GM10266 (cell line): Measurements from ENCODE around the gene ADAP1.

Experiments used
- DNase-seq: peaks from one replicate; pipeline ENCODE4 v3.0.0; 2012; ENCODE audit errors: extremely low spot score
- CTCF ChIP-seq: IDR thresholded peaks from 2 replicates; pipeline ENCODE4 v1.5.1; 2012; ENCODE audit warnings: mild to moderate bottlenecking, low read depth; ENCODE audit not compliant: control insufficient read depth, insufficient read depth; ENCODE audit errors: missing control alignments

The ADAP1 gene

GRCh38 chr7:886626-887487 is 67.6 kb downstream of the ADAP1 start:
- no peak for TF ChIP-seq CTCF

DNA sequence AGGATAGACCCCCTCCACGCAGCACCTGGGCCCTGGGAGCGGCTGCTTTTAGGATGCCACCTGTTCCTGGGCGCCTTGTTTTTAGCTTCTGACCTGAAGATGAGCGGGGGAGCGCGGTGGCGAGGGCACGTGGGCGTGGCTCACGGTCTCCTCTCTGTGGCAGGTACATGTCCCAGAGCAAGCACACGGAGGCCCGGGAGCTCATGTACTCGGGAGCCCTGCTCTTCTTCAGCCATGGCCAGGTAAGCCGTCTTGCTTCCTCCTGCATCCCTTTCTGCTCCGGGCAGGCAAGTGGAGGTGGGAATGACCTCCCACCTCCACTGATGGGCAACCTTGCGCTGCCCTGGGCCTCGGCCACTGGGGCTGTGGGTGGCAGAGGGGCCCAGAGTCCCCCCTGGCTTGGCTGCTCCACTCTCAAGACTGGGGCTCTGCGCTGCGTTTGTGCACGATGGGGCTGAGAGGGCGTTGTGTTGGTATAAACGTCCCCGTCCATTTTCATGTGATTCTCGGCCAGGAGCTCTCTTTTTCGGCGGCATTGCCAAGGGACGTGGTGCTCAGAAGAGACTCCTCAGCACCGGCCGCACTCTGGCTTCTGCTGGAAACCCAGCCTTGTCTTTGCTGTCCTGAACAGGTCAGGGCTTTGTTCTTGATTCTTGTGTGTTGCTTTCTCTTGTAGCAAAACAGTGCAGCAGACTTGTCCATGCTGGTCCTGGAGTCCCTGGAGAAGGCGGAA is 68.4 kb downstream of the ADAP1 start:
- no peak for TF ChIP-seq CTCF
- DNase-seq = no peak

More at GRCh38 chr7:886626-887487, 67.6 kb downstream of the ADAP1 start:
- no peak for DNase-seq

DNA sequence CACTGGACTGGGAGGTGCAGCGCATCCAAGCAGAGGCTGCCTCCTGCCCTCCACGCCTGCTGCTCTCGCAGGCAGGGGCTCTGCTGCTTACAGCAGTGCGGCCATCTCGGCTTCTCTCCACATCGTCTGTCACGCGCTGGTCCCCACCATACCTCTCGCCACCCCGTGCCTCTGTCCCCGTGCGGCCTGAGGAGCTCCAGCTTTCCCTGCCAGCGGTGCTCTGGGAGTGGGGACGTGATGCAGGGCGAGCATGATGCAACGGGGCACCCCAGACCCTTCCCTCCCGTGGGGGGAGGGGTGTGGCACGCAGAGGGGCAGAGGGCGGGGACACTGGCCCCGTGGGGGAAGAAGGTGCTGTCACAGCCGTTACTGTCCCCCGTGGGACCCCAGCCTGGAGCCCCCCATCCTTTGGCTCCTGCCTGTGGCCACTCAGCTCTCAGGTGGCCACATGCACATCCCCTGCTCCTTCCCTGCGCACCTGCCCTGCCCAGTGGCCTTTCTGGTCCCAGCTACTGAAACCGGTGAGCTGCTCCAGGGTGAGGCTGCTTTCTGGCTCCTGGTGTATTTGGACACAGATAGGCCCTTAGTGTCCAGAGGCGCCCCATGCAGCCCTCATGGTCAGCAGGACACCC is 69.1 kb downstream of the ADAP1 start:
- DNase-seq = no peak
- no peak for TF ChIP-seq CTCF

DNA sequence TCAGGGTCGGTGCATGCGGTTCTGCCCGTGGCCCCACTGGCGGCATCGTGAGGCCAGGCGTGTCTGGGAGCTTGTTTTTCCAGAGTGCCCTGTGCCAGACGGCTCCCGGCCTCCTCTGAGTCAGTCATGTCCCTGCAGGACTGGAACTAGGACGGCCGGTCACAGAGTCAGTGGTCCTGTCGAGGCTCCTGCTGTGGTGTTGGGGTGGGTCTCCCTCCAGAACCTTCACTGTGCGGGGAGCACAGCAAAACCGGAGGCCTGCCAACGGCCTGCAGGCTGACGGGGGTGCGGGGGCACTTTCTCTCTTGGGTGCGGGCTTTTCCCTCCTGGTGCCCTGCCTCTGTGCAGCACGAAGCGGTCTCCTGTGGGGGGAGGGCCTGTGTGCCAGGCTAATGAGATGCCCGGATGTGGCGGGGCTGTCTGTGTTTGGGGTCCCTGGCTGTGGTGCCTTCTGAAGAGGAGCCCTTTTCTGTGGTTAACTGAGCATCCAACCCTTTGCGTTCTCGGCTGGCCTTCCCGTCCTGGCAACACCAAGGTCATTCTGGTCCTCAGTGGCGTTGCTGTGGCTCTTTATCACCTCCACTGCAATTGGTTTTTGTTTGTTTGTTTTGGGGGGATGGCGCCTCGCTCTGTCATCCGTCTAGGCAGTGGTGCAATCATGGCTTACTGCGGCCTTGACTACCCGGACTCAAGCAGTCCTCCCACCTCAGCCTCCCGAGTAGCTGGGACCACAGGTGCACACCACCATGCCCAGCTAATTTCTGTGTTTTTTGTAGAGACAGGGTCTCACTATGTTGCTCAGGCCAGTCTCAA is 70.1 kb downstream of the ADAP1 start:
- DNase-seq = no peak
- no peak for TF ChIP-seq CTCF

DNA sequence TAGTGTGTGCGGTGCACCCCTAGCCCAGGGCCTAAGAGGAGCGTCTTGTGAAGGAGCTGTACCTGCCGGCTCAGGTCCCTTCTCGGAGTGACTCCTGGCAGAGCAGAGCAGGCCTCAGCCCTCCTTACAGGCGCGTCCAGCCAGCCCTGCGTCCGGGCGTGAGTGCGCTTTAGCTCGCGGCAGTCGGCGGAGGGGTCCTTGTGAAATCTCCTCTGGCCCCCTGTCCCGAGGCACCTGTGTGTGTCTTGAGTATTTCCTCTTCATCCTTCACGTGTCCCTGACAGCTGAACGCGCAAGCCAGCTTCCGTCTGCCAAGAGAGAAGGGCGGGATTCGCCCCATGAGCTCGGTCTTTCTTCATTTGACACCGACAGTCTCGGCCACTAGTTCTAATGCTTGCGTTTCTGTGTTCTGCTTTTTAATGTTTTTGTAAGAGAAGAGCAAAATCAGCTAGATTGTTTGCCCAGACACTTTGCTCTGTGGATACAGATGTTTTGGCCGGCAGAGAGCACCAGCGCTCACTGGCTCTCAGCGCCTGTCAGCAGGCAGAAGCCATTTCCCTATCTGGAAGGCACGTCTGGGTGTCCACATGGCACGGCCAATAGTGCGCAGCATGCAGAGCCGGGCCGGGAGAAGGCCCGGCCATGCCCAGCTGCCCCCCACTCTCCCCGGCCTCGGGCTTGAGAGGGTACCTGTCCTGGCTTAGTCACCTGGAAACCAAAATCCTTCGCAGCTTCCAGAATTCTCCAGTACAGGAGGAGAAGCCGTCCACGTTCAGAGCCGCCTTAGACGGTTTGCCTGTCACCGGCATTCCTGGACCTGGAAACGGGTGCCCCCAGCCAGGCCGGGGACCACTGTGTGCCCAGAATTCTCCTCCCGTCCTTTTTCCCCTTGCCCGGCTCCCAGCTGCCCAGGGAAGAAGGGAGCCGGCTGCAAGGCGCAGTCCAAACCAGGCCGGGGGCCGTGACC is 71.1 kb downstream of the ADAP1 start:
- DNase-seq = no peak
- no peak for TF ChIP-seq CTCF
